HepG2 (cell line): ENCODE data around the gene PRSS36. TPM values are rescaled to one million over a fixed set of nuclear protein-coding genes. Genes with fewer than 3 reads are reported as not detected.

ENCODE experiments used
- ATAC-seq: fragments of 200-7000 bp; cut with Tn5 transposase; 3 replicates; pipeline ENCODE4 v1.9.1; 2020; ENCODE audit warnings: mild to moderate bottlenecking, moderate library complexity
- BruUV-seq: library from RNA; stranded (reverse); fragments of 400-500 nt; replicated peaks from 2 replicates; lab custom pipeline; 2021; lab: Mats Ljungman, UMichigan
- CTCF ChIA-PET: fragments of 300-600 bp; formaldehyde crosslinking; extraction: SDS; loops from one replicate; lab custom pipeline; 2021; ENCODE audit warnings: low total read pairs, inconsistent platforms, low intra/inter-chr PET ratio; lab: Yijun Ruan, JAX
- POLR2A ChIA-PET: fragments of 350-600 bp; sonication (Branson Sonifier 250); formaldehyde crosslinking; loops from one replicate; lab custom pipeline; 2020; ENCODE audit warnings: antibody characterized with exemption, inconsistent platforms; lab: Yijun Ruan, JAX
- DNase-seq: peaks from one replicate; pipeline ENCODE4 v3.0.0-alpha.2; 2015; ENCODE audit warnings: low spot score
- FAIRE-seq: peaks from 3 replicates; lab custom pipeline; 2011; peaks lifted over from hg19 to GRCh38; lab: Jason Lieb, UNC
- H2AFZ ChIP-seq: one replicate; pipeline ENCODE4 v1.6.1; 2011; ENCODE audit warnings: low read length, inconsistent platforms
- H3K27ac ChIP-seq: fragments of 300-600 bp; 3 replicates; pipeline ENCODE4 v1.8.0; 2011; ENCODE audit warnings: mixed run types, mild to moderate bottlenecking, mixed read lengths, low read length, inconsistent platforms; ENCODE audit not compliant: insufficient read depth; ENCODE audit errors: extremely low read length
- H3K27me3 ChIP-seq, 2 experiments: fragments of 200-600 bp in 1 of 2; 2 replicates in 1 of 2; 3 replicates in 1 of 2; pipeline versions ENCODE4 v1.6.0 to v1.8.0; 2011; ENCODE audit warnings: low read length in 2 of 2, mild to moderate bottlenecking in 2 of 2, moderate library complexity in 2 of 2, inconsistent platforms in 1 of 2; ENCODE audit not compliant: insufficient read depth in 2 of 2, control insufficient read depth in 1 of 2
- H3K36me3 ChIP-seq, 2 experiments: fragments of 200-600 bp in 1 of 2; replicated peaks in 1 of 2; 2 replicates in 1 of 2; 3 replicates in 1 of 2; pipeline versions ENCODE4 v1.5.1 to v1.8.0; 2011; ENCODE audit warnings: low read length in 2 of 2, inconsistent platforms in 1 of 2; ENCODE audit not compliant: insufficient read depth in 2 of 2, control insufficient read depth in 1 of 2
- H3K4me1 ChIP-seq: 2 replicates; pipeline ENCODE4 v1.5.1; 2012; ENCODE audit warnings: low read length, inconsistent platforms; ENCODE audit not compliant: insufficient read depth
- H3K4me2 ChIP-seq: 2 replicates; pipeline ENCODE4 v1.6.0; 2011; ENCODE audit warnings: low read depth, low read length, inconsistent platforms
- H3K4me3 ChIP-seq, 3 experiments: fragments of 200-600 bp in 1 of 3; sonication (generic), shearing (Covaris generic) in 1 of 3; replicated peaks in 1 of 3; 2 replicates each; pipeline ENCODE4 v1.5.1; 2011 to 2016; ENCODE audit warnings: low read length in 3 of 3, inconsistent platforms in 2 of 3, low read depth in 2 of 3, mild to moderate bottlenecking in 2 of 3, control low read depth in 1 of 3, mixed read lengths in 1 of 3; ENCODE audit not compliant: insufficient read depth in 1 of 3
- H3K79me2 ChIP-seq: one replicate; pipeline ENCODE4 v1.6.1; 2011; ENCODE audit warnings: low read length, inconsistent platforms; ENCODE audit not compliant: insufficient read depth
- H3K9ac ChIP-seq: 2 replicates; pipeline ENCODE4 v1.6.0; 2011; ENCODE audit warnings: mild to moderate bottlenecking, low read depth, low read length, inconsistent platforms; ENCODE audit not compliant: insufficient read depth
- H3K9me3 ChIP-seq: 2 replicates; pipeline ENCODE4 v1.5.1; 2012; ENCODE audit warnings: mild to moderate bottlenecking, low read length
- H4K20me1 ChIP-seq: 2 replicates; pipeline ENCODE4 v1.6.0; 2011; ENCODE audit warnings: inconsistent platforms, mild to moderate bottlenecking, low read length, moderate library complexity; ENCODE audit not compliant: insufficient read depth
- CHD2 ChIP-seq: IDR thresholded peaks from 2 replicates; pipeline ENCODE4 v1.6.1; 2011; ENCODE audit warnings: low read depth, low read length, improper control_type of control experiment
- FOSL2 ChIP-seq: sonication (generic); formaldehyde crosslinking; IDR thresholded peaks from 2 replicates; pipeline ENCODE4 v1.4.0; 2020; ENCODE audit warnings: missing genetic modification reagents
- FOXA1 ChIP-seq, 2 experiments: fragments of 450-650 bp in 1 of 2; sonication (generic) in 1 of 2; formaldehyde crosslinking in 1 of 2; IDR thresholded peaks; 2 replicates each; pipeline versions ENCODE4 v1.4.0 to v1.6.1; 2016 to 2020; ENCODE audit warnings: missing genetic modification reagents in 1 of 2
- IRF9 ChIP-seq: sonication (generic); formaldehyde crosslinking; IDR thresholded peaks from 2 replicates; pipeline ENCODE4 v1.8.0; 2022; ENCODE audit warnings: missing genetic modification reagents, mild to moderate bottlenecking, borderline replicate concordance
- MAZ ChIP-seq, 2 experiments: sonication (generic) in 1 of 2; formaldehyde crosslinking in 1 of 2; IDR thresholded peaks; 2 replicates each; pipeline versions ENCODE4 v1.5.0 to v1.6.1; 2012 to 2020; ENCODE audit warnings: low read depth in 2 of 2, mild to moderate bottlenecking in 2 of 2, borderline replicate concordance in 1 of 2, improper control_type of control experiment in 1 of 2, low read length in 1 of 2, missing genetic modification reagents in 1 of 2, moderate library complexity in 1 of 2
- RFXANK ChIP-seq: IDR thresholded peaks from 2 replicates; pipeline ENCODE4 v1.6.1; 2016
- TERF1 ChIP-seq: sonication (generic); formaldehyde crosslinking; IDR thresholded peaks from 2 replicates; pipeline ENCODE4 v1.8.0; 2022; ENCODE audit warnings: mild to moderate bottlenecking, missing genetic modification reagents, moderate library complexity
- ZFP91 ChIP-seq: sonication (generic); formaldehyde crosslinking; IDR thresholded peaks from 2 replicates; pipeline ENCODE4 v1.9.0; 2022; ENCODE audit warnings: missing genetic modification reagents, mild to moderate bottlenecking, borderline replicate concordance
- ZGPAT ChIP-seq: IDR thresholded peaks from 2 replicates; pipeline ENCODE4 v1.6.1; 2016; ENCODE audit warnings: mild to moderate bottlenecking
- ZNF275 ChIP-seq: sonication (generic); formaldehyde crosslinking; IDR thresholded peaks from 2 replicates; pipeline ENCODE4 v1.8.0; 2022; ENCODE audit warnings: missing genetic modification reagents, mild to moderate bottlenecking, inconsistent platforms, borderline replicate concordance
- ZNF883 ChIP-seq: sonication (generic); formaldehyde crosslinking; IDR thresholded peaks from 2 replicates; pipeline ENCODE4 v1.5.1; 2020; ENCODE audit warnings: mild to moderate bottlenecking, missing genetic modification reagents; ENCODE audit errors: not compliant biosample characterization
- WGBS: methylation state at CpG from one replicate; pipeline ENCODE4 v1.1.6; 2017; ENCODE audit warnings: low lambda C conversion rate; 5-methylcytosine and 5-hydroxymethylcytosine counted together
- in situ Hi-C: cut with HindIII; loops from 2 replicates; pipeline ENCODE4 v1.10.0; 2017; ENCODE audit warnings: low pct_unique_long_range_greater_than_20kb; ENCODE audit not compliant: extremely low pct_ligation_motif_present
- intact Hi-C: fragments of 100-400 bp; cut with micrococcal nuclease; formaldehyde crosslinking; loops from one replicate; pipeline ENCODE4 v1.10.0; 2022; ENCODE audit not compliant: unreplicated experiment
- polyA plus RNA-seq, 8 experiments: library from polyadenylated mRNA; depleted of rRNA in 3 of 8; stranded (reverse) in 7 of 8; unstranded in 1 of 8; fragments of >200 nt; fragmentation: Illumina TruSeq in 4 of 8; extraction: Trizol in 4 of 8; gene quantifications; 2 replicates each; pipeline versions ENCODE4 v1.2.1 to v1.2.3, GENCODE V29; 2011 to 2016; ENCODE audit warnings: low read depth in 4 of 8, missing spikeins in 1 of 8, mixed read lengths in 1 of 8; ENCODE audit not compliant: insufficient read depth in 1 of 8
- total RNA-seq, 5 experiments: library from RNA; depleted of rRNA; stranded (reverse); fragments of >200 nt; fragmentation: Illumina TruSeq; extraction: Trizol; gene quantifications; 2 replicates each; pipeline ENCODE4 v1.2.3, GENCODE V29; 2016; ENCODE audit warnings: low read depth in 1 of 5

PRSS36 gene
- total and polyA plus RNA-seq, 2 of the 13 experiments (the other 11 are each of a cell fraction or from before 2014, with no cell fraction given), result 1.5 to 2.1 TPM

GRCh38 chr16:31099860-31100638 is 49.8 kb downstream of the PRSS36 start (continued):
- TF ChIP-seq ZGPAT (CRISPR knock-in tag) (0 out of 2 replicates have a peak, but pooled peaks have one; percentile 15), FOXA1 (IDR thresholded peaks at IDR 0.05) (no peak), FOXA1 (CRISPR knock-in tag; IDR thresholded peaks at IDR 0.05) (peak; percentile 31; the same call in 1 of the 2 replicates), FOSL2 (CRISPR knock-in tag) (peak; percentile 76)

GRCh38 chr16:31094424-31095120 is 55.3 kb downstream of the PRSS36 start, which contains the start of gene VKORC1:
Gene VKORC1, minus strand, starts transcription at chr16:31094797. Its CDS starts 68 bp downstream, at chr16:31094729.
- under 1% methylated on average over 47 of the region's 69 CpGs for WGBS
- Histone ChIP-seq H3K27me3 (no peaks in the 10 kb centered on the region; a peak in 1 of 5 replicates), H3K36me3 (peaks cover 9 to 28% of the 10 kb centered on the region in 2 experiments), H2AFZ (no peak within 1 kb of the TSS), H3K9me3 (no peaks in the 10 kb centered on the region), H3K79me2 (peaks cover 33% of the 10 kb centered on the region), H3K4me1 (peaks cover 27% of the 10 kb centered on the region), H3K27ac (peak within 1 kb of the TSS; percentile 84), H3K9ac (peak within 1 kb of the TSS; percentile 94), H4K20me1 (peaks cover 12% of the 10 kb centered on the region), H3K4me3 (peak within 1 kb of the TSS; percentile 80 to 100 (median 82)), H3K4me2 (peak within 1 kb of the TSS; percentile 99)
- ChIA-PET POLR2A (interaction anchor here (0.7 to 5.0 kb wide), 10 partner anchors 21 to 373 kb away, joined by 3 to 49 read pairs (median 10); partner anchors contain the start of genes HSD3B7, KAT8, ZNF646 and ZNF668), CTCF (interaction anchor here (2.5 to 2.9 kb wide), 2 partner anchors 109 to 141 kb away, joined by 8 to 25 read pairs; partner anchors contain the start of gene HSD3B7)
- FAIRE-seq (peak; percentile 95), DNase-seq (peak; percentile 98), ATAC-seq (peak; percentile 95)
- no TSS peak for BruUV-seq
- in situ Hi-C loops (no loop called here), intact Hi-C loops (loop anchor here (1.0 to 10.0 kb wide), 5 partner anchors 20 to 348 kb away; partner anchors contain the start of genes SETD1A, STX4, ZNF646 and ZNF668)
- TF ChIP-seq CHD2 (peak; percentile 51; the same call in 1 of the 2 replicates), RFXANK (CRISPR knock-in tag) (peak; percentile 71; the same call in 1 of the 2 replicates), ZFP91 (CRISPR knock-in tag) (peak; percentile 89), MAZ (IDR thresholded peaks at IDR 0.05; ENCODE audit: borderline replicate concordance, low read depth, low read length) (no peak), MAZ (CRISPR knock-in tag; IDR thresholded peaks at IDR 0.05; ENCODE audit: low read depth) (peak; percentile 91), IRF9 (CRISPR knock-in tag) (peak; percentile 35; the same call in 1 of the 2 replicates), TERF1 (CRISPR knock-in tag) (0 out of 2 replicates have a peak, but pooled peaks have one; percentile 78), ZNF275 (CRISPR knock-in tag) (peak; percentile 96), ZNF883 (CRISPR knock-in tag) (peak; percentile 82)
